T-helper 9 cell (primary cell): ENCODE data around the gene KATNB1.
"Not testable (repeated sequence)": the region's sequence is repeated elsewhere in the genome, so short reads cannot be mapped to it uniquely, and the experiment has no call there.

Experiments used
- DNase-seq: peaks from one replicate; pipeline ENCODE4 v3.0.0-alpha.2; 2020

The KATNB1 gene

DNA sequence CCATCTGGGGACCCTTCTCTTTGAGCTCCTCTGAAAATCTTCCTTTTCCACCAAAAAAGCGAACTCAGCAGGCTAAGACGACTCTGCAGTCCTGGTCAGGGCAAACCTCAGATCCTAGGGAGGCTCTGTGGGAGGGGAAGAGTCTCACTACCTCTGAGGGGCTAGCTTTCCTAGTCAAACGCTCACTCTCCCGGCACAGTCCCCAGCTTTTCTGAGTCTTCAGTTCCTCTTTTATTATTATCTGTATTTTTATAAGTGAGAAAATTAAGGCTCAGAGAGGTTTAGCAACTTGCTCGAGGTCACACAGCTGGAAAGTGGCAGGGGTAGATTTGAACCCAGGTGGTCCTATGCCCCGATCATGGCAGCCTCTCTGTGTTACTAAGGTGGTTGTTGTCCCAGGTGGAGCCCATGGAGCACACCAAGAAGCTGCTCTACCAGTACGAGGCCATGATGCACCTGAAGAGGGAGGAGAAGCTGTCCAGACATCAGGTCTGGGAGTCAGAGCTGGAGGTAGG lies 9.1 kb upstream of the KATNB1 start:
- no peak for DNase-seq

DNA sequence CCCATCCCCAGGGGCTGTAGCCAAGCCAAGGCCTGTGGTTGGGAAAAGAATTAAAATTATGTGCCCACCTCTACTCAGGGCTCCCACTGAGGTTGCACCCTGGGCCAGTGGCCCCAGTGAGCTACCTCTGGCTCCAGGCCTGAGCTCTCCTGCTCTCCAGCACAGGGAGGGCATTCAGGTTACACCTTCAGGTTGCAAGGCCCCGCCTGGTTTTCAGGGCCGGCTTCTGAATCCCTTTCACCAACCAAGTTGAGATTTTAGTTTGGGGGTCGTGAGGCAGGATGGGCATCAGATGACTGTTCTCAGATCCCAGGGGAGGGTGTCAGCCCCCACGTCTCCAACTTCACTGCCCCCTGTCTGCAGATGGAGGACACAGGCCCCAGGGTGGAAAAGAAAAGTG lies 8.0 kb upstream of the KATNB1 start:
- DNase-seq: no peak

DNA sequence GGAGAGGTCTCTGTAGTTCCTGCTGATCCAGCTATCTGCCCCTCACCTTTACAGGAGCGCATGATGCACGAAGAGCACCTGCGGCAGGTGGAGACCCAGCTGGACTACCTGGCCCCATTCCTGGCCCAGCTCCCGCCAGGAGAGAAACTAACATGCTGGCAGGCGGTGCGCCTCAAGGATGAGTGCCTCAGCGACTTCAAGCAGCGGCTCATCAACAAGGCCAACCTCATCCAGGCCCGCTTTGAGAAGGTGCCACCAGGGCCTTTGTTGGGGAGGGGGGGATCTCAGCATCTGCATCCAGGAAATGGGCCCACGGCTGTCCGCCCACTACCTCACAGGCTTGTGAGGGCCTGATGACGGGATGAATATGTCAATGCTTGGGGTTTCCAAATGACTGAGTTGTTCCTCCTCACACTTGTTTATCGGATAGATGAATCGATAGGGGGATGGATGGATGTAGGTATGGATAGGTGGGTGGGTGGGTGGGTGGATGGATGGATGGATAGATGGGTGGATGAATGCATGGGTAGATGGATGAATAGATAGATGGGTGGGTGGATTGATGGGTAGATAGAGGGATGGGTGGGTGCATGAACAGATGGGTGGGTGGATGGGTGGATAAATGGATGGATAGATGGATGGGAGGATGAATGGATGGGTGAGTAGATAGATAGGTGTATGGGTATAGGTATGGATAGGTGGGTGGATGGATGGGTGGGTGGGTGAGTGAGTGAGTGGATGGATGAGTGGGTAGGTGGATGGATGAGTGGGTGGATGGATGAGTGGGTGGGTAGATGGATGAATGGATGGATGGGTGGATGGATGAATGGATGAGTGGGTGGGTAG lies 7.0 kb upstream of the KATNB1 start:
- no peak for DNase-seq

DNA sequence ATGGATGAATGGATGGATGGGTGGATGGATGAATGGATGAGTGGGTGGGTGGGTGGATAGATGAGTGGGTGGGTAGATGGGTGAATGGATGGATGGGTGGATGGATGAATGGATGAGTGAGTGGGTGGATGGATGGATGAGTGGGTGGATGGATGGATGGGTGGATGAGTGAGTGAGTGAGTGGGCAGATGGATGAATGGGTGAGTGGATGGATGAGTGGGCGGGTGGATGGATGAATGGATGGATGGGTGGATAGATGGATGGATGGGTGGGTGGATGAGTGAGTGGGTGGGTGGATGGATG lies 6.4 kb upstream of the KATNB1 start:
- DNase-seq: no peak

DNA sequence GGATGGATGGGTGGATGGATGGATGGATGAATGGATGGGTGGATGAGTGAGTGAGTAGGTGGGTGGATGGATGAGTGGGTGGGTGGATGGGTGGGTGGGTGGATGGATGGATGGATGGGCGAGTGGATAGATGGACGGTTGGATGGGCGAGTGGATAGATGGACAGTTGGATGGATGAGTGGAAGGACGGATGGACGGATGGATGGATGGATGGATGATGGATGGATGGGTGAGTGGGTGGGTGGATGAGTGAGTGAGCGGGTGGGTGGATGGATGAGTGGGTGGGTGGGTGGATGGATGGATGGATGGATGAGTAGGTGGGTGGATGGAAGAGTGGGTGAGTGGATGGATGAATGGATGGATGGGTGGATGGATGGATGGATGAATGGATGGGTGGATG lies 5.7 kb upstream of the KATNB1 start:
- DNase-seq: not testable (repeated sequence)

DNA sequence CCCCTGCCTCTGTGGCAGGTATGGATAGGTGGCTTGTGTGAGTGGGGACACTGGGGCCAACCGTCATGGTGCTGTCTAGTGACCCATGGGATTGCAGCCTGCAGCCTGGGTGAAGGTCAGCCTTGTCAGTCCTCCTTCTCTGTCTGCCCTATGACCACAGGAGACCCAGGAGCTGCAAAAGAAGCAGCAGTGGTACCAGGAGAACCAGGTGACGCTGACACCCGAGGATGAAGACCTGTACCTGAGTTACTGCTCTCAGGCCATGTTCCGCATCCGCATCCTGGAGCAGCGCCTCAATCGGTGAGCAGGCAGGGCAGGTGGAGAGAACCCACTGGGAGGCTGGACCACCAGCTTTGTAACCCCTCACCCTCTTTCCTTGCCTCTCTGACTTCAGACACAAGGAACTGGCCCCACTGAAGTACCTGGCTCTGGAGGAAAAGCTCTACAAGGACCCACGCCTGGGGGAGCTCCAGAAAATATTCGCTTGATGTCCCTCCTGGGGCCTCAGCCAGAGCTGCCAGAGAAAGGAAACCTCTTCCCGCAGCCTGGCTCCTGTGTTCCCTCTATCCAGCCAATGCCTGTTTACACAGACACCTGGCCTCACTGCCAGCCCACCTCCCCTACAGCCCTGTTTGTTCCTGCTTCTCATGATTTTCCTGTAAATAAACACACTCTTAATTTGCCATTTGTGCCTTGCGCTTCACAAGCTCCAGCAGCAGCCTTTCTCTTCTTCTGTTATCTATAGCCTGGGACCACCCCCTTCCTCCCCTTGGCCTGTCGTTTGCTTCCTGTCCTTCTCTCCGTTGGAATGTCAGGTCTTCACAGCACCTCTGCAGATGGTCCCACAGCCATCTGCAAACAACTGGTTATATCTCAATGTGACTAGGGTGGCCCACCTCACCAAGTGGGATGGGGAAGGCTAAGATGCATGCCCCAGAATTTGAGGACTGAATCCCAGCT lies 4.5 kb upstream of the KATNB1 start:
- DNase-seq: no peak

DNA sequence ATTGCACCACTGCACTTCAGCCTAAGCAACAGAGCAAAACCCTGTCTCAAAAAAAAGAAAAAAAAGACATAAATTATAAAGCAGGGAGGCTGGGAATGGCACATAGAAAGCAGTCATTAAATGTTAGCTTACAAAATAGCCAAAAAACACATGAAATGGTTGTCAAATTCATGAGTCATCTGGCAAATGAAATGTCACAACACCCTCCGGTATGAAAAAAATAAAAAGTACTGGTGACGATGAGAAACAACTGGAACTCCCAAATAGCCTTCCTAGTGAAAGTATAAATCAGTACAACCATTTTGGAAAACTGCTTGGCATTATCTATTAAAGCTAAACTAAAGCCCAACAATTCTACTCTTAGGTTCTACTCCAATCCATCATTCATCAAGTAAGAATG lies 3.5 kb upstream of the KATNB1 start:
- DNase-seq: no peak

DNA sequence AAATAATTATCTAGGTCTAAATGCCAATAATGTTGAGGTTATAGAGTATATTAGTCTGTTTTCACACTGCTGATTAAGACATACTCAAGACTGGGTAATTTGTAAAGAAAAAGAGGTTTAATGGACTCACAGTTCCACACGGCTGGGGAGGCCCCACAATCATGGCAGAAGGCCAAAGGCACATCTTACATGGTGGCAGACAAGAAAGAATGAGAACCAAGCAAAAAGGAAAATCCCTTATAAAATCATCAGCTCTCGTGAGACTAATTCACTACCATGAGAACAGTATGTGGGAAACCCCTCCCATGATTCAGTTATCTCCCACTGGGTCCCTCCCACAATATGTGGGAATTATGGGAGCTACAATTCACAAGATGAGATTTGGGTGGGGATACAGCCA lies 2.9 kb upstream of the KATNB1 start:
- DNase-seq: no peak

DNA sequence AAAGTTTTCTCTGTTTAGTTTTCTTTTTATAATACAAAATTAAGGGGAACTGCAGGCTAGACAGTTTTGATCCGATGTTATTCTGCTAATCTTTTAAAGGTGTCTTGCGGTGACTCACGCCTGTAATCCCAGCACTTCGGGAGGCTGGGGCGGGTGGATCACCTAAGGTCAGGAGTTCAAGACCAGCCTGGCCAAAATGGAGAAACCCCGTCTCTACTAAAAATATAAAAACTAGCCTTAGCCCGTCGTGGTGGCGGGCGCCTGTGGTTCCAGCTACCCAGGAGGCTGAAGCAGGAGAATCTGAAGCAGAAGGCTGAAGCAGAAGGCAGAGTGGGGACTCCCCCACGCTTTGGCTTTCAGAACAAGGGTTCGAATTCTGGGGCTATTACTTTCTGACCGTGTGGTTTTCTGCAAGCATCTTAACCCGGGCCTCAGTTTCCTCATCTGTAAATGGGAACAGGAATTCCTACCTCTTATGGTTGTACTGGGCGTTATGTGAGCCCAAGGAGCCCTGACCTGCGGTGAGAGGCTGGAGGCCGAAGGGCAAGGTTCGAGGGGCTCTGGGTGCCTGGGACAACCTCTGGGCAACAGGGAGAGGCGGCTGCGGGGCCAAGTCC lies 1.2 kb upstream of the KATNB1 start:
- DNase-seq: no peak

DNA sequence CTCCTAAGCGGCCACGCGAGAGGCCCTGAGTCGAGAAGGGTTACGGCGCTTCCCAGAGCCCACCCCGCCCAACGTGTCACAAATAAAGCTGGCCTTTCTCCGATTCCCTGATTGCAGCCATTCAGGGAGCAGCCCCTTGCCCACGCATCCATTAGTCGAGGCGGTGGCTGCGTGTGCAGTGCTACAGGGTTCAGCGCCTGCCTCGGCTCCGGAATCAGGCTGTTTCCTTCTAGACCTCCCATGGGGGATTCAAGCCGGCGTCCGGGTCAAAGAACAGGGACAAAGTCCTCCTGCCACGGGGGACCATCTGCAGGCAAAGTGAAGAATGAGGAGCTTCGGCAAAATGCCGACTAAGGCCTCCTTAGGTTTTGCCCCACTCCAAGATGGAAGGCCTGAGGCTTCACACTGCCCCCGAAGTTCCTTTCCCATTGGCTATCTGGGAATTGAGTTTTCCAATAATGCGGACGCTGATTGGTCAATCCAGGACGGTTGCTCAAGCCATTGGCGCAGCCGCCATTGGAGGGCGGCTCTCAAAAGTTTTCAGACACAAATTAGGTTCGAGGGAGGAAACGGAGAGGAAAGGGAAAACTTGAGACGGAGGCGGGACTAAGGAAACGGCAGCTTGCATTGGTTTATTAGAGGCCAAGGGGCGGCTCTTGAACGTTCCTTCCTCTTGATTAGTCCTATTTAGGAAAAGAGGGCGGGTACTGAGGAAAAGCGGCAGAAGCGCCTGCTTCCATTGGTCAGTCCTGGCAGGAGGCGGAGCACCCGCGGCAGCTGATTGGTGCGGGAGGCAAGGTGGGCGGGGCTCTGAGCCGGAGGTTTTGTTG lies 430 bp upstream of the KATNB1 start:
- peak; percentile 93 for DNase-seq

DNA sequence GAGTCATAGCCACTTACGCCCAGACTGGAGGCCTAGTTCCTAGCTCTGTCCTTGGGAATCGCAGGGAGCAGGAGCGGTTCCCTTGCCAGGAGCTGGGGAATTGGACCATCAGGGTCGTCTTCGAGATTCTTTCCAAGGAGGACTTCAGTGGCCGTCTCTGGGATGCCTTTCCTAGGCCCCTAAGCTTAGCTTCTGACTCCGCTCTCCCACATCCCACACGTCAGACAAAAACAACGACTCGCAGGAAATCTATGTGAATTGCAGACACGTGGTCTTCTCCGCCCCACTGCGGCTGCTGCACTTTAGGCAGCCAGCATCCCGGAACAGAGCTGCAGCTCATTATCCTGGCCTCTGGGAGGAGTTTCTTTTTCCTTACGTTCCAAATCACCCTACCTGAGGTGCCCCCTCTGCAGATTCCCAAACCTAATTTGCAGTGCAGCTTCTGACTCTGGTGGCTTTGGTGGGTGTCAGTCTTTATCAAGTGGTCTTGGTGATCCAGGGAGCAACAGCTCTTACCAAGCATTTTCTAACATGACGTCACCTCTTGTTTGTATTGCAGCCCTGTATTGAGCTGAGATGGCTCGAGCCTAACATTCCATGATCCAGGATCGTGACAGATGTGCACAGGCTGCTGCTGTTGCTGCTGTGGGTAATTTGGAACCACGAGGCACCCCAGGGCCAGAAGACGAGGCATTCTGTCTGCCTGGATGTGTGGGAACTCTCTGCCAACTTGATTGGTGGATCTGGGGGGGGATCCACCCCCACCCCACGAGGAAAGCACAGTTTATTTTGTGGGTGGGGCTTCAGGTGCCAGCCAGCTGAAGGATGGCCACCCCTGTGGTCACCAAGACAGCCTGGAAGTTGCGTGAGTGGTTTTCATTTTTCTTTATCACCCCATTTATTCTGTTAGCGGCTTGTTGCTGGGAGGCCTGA lies 1.1 kb downstream of the KATNB1 start:
- DNase-seq: peak; percentile 30

DNA sequence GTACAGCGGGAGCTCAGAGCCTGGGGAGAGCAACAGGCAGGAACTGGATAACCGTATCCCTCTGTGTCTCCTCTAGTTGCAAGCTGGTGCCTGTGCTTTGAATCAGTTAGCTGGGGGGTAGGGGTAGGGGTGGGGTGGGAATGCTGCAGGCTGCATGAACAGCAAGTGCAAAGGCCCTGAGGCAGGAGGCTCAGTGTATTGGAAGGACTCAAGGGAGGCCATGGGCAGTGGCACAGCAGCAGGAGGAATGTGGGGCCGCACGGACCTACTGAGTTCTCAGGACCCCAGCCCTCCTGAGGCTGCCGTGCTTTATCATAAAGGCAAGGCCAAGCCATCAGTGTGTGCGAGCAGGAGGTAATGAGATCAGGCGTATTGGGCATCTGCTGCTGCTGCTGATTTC lies 3.3 kb downstream of the KATNB1 start:
- DNase-seq: no peak

DNA sequence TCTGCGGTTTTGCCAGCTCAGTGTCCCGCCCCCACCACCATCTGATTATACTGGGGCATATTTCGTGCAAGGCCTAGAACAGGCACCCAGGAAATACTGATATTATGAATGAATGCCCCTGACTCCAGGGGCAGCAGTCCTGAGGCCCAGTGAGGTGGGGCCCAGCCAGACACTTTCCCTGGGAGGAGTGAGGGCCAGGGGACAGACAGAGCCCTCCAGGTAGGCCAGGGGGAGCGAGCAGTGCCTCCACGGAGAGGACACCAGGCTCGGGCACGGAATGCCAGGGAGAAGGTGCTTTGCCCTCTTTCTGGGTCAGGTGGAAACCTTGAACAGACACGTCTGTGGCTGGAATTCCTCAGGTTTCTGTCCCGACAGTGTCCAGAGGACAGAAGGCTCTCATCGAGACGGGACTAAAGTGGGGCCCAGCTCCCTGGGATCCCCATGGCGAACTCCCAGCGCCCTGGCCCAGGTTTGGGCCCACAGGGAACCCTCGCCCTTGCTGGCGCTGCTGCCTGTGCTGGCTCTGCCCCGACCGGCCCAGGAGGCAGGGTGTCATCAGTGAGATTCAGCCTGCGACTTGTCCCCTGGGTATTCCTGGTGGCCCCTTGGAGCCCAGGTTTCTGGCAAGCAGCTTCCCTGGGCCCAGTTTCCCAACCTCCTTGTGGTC lies 4.3 kb downstream of the KATNB1 start:
- DNase-seq: no peak

DNA sequence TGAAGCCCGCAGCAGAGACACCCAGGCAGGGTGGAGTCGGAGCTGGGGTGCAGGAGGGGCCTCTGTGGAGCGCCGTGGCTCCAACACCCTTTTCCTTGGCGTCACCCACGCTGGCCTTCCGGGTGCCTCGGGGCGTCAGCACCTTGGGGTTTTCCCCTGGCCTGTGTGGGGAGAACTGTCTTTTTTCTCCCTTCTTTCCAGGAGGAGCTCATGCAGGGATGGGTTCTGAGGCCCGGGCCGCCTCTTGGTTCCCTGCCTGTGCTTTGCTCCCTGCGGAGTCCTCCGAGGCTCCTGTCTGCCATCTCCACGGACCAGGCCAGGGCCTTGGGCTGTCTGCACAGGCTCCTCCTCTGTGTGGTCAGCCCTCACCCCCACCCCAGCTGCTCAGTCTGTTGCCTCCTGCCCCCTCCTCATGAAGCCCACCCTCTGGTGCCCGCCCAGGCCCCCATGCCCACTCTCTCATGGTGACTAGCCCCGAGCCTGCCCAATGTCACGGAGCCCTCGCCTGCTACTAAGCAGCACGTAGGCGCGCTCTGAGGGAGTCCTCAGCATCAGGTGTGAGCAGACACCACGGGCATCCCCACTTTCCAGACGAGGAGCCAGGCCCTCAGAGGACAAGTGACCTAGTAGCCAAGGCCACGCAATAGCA lies 5.0 kb downstream of the KATNB1 start:
- DNase-seq: no peak

DNA sequence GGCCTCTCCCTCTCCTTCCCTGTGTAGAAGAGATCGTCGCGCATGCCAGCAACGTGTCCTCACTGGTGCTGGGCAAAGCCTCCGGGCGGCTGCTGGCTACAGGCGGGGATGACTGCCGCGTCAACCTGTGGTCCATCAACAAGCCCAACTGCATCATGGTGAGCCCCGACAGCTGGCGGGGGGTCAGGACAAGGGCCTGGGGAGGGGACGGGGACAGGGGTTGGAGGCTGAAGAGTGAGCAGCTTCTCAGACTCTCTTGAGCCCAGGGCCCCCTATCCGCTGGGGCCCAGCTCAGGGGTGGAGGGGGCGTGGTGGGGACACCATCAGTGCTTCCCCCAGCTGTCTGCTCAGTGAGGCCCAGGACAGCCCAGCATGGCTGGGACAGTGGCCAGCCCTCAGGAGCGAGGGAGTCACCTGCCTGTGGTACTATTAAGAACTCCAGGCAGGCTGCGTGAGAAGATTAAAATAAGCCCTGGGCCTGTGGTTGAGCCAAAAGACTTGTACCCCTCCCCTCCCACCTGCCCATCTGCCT lies 6.2 kb downstream of the KATNB1 start:
- DNase-seq: no peak

DNA sequence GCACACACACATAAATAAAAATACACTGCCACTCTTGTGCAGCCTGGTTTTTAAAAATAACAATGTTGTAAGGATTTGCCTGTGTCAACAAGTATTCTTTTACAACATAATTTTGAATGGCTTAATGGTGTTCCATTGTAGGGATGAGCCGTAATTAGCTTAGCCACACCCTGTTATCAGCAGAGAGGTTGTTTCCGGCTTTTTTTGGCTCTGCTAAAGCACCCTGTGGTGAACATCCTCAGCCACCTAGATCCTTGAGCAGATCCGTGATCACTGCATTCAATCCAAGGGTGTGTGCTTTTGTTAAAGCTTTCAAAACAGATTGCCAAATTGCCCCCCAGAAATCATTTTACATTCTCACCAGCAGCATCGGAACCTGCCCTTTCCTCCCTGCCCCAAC lies 7.0 kb downstream of the KATNB1 start:
- no peak for DNase-seq

DNA sequence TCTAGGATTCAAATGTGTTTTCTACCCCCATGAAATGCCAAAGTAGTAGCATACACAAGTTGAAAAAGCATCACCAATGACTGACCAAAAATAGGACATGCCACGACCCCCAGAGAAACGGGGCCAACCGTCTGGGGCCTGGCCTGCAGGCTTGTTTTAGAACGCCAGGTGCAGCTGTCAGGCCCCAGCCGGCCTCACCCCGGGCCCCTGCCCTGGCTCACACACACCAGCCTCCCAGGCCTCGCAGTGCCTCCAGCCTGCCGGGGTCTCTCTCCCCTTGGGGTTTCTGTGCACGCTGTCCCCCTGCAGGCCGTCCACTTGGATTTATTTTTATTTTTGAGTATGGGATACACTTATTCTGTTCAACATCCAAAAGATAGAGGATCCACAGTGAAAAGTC lies 7.9 kb downstream of the KATNB1 start:
- no peak for DNase-seq

DNA sequence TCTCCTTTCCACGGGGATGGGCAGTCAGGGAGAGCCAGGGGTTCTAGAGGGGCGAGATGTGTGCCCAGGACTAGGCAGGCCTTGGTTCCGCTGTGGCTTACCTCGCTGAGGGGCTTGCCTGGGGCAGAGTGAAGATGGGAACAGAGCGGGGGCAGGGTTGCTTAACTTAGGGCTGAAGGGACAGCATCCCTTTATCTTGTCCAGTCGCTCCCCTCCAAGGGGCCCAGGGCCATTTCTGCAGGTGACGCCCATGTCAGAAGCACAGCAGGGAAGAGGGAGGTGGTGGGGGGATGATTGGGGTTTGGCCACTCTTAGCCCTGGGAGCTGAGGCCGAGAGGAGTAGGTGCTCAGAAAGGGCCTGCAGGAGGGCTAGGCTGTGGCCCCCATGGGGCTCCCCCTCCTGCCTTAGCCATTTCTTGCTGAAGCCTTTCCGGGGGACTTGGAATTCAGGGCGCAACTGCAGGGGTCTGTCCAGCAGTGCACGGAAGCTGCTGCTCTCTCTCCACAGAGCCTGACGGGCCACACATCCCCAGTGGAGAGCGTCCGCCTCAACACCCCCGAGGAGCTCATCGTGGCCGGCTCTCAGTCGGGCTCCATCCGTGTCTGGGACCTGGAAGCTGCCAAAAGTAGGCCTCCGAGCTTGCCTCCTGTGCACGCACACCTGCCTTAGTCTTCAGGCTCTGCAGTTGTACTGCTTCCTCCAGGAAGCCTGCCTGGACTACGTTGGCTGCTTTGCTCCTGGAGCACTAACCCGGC lies 8.5 kb downstream of the KATNB1 start:
- no peak for DNase-seq

DNA sequence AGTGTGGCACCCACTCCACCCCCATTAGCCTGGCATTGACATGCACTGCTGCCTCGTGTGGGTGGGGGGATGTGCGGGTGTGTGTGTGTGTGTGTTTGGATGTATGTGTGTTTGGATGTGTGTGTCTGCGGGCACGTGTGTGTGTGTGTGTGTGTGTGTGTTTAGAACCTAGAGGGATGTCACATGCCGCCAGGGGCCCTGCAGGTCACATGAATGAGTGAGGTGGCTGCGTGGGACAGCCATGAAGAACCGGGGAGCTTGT lies 9.0 kb downstream of the KATNB1 start:
- DNase-seq: no peak
